NCI-H460 (cell line): ENCODE measurements around the gene FNDC10. TPM values are rescaled to one million over a fixed set of nuclear protein-coding genes. Genes with fewer than 3 reads are reported as not detected.
"Not testable (repeated sequence)": the region's sequence is repeated elsewhere in the genome, so short reads cannot be mapped to it uniquely, and the experiment has no call there.

Experiments
- DNase-seq: peaks from one replicate; pipeline ENCODE4 v3.0.0-alpha.2; 2016; ENCODE audit warnings: low read depth; ENCODE audit errors: extremely low read depth
- total RNA-seq: library from RNA; depleted of rRNA; stranded (reverse); fragments of >200 nt; shearing (Covaris generic); gene quantifications from 2 replicates; pipeline ENCODE4 v1.2.3, GENCODE V29; 2014

The FNDC10 gene
- total RNA-seq, 1 experiment from 2014 or later = 2.0 TPM

- DNase-seq = no peak
Observed at GRCh38 chr1:1600861-1601563, 1.1 kb upstream of the FNDC10 start.

GRCh38 chr1:1599030-1599934 is 653 bp downstream of the FNDC10 start:
- no peak for DNase-seq

- DNase-seq = no peak
Observed at GRCh38 chr1:1598720-1599029, 1.3 kb downstream of the FNDC10 start.

GRCh38 chr1:1598051-1598719 is 1.8 kb downstream of the FNDC10 start:
- no peak for DNase-seq

- no peak for DNase-seq
Observed at GRCh38 chr1:1597275-1597930, 2.5 kb downstream of the FNDC10 start.

GRCh38 chr1:1596493-1597274 is 3.3 kb downstream of the FNDC10 start:
- no peak for DNase-seq

- not testable (repeated sequence) for DNase-seq
Observed at GRCh38 chr1:1595341-1595740, 4.6 kb downstream of the FNDC10 start.

GRCh38 chr1:1594602-1595260 is 5.2 kb downstream of the FNDC10 start:
- DNase-seq = no peak

- DNase-seq = no peak
Observed at GRCh38 chr1:1593834-1594601, 5.9 kb downstream of the FNDC10 start.

- DNase-seq = no peak
Observed at GRCh38 chr1:1591452-1591851, 8.5 kb downstream of the FNDC10 start.

- no peak for DNase-seq
Observed at GRCh38 chr1:1583347-1584010, 16.5 kb downstream of the FNDC10 start.

- no peak for DNase-seq
Observed at GRCh38 chr1:1582585-1583346, 17.2 kb downstream of the FNDC10 start.

GRCh38 chr1:1578371-1578940 is 21.5 kb downstream of the FNDC10 start:
- DNase-seq = no peak

GRCh38 chr1:1577367-1578011 is 22.4 kb downstream of the FNDC10 start:
- DNase-seq = no peak

GRCh38 chr1:1574721-1575537 is 25.0 kb downstream of the FNDC10 start, which contains the start of gene SSU72:
TSS of gene SSU72 (minus strand) at chr1:1574863. CDS start at chr1:1574557, 306 bp downstream.
- peak; percentile 81 for DNase-seq
